Measurements from ENCODE around the gene ATAT1. TPM values are rescaled to one million over a fixed set of nuclear protein-coding genes. Genes with fewer than 3 reads are reported as not detected.

Gene ATAT1
- total RNA-seq, 2 experiments from 2014 or later, result 7.6 to 8.7 TPM

DNA sequence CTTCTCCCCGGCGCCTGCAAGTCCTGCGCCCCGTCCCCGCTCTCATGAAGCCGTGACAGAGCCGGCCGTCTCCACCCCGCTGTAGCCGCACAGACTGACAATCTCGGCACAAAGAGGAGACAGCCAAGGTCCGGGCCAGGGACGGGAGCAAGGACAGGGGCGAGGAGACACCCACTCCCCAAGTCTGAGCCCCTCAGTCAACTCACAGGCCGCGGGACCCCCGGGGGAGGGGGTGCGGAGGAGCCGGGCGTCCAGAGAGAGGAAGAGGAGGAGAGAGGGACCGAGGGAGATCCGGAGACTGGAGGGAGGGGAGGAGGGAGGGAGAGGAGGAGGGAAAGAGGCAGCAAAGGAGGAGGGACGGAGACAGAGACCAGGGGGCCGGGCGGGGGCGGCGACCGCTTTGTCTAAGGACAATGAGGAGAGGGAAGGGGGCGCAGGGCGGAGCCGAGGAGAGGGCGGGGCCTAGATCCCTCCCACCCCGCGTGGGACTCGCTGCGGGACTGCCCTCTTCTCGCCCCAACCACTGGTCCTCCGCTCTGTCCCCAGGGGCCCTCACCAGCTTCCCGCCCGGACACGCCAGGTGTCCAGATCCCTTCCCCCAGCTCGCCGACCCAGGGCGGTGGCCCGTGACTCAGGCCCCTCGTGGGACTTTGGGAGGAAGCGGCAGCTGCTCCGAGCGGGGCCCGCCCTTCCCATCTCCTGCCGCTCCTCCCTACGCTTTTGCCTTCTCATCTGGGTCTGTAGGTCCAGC is 60.4 kb downstream of the ATAT1 start:
- Mint-ChIP-seq H3K36me3 (peaks cover 49% of the 10 kb centered on the region), H3K27me3 (no peaks in the 10 kb centered on the region), H3K9me3 (no peaks in the 10 kb centered on the region), H3K27ac (peak overlapping the region; percentile 99), H3K4me3 (peak overlapping the region; percentile 100), H3K4me1 (ENCODE audit: low read depth) (peaks cover 38% of the 10 kb centered on the region)
- POLR2A ChIA-PET, result interaction anchor here (0.6 to 14.8 kb wide), 4 partner anchors 12 to 155 kb away, joined by 3 to 209 read pairs (median 4); partner anchors contain the start of genes MDC1 and TUBB
- intact Hi-C loops (cut with micrococcal nuclease), result loop anchor here (1.0 to 5.0 kb wide), 2 partner anchors 70 to 670 kb away; partner anchors contain the start of genes HLA-B, MRPS18B and PPP1R10
- DNase-seq, result peak; percentile 90
- CTCF ChIA-PET, result interaction anchor here (0.6 to 3.0 kb wide), 5 partner anchors 8 to 1129 kb away, joined by 3 to 25 read pairs (median 8); no protein-coding TSS in a partner anchor

DNA sequence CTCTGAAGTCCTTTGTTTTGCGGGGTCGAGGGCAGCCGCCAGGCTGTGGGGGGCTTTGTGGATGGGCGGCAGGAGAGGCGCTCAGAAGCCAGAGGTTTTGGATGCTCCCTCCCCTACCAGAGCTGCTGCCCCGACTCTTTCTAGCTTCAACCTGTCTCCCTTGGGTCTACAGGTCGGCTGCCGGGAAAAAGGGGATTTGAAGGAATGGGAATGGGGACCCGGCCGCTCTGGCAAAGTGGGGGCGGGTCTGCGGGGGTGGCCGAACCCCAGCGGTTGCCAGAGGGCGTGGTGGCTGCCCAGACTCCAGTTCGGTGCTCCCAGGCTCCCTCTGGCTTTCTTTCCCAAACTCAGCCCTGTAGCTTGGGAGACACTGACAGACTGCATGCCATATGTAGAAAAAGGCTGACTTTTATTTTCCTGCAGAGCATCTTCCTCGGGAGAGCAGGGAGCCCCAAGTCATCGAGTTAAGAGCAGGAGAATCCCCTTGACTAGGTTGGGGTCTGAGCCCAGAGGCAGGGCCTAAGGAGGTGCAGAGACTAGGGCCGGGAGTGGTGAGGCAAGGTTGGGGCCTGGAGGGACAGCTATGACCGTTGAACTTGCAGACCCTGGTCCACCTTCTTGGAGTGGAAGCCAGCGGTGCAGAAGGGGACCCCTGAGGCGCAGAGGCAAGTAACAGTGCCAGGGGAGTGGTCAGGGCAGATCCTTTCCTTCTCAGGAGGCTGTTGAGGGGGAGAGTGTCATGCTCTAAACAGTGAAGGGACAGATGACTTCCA is 61.2 kb downstream of the ATAT1 start:
- CTCF ChIA-PET, result interaction anchor here (0.6 to 3.0 kb wide), 5 partner anchors 9 to 1128 kb away, joined by 3 to 25 read pairs (median 8); no protein-coding TSS in a partner anchor
- no peak for DNase-seq
- POLR2A ChIA-PET, result interaction anchor here (0.5 to 14.8 kb wide), 5 partner anchors 12 to 158 kb away, joined by 3 to 209 read pairs (median 3); partner anchors contain the start of genes MDC1 and TUBB
- no peaks in the 10 kb centered on the region for H3K9me3 Mint-ChIP-seq
- no peaks in the 10 kb centered on the region for H3K27me3 Mint-ChIP-seq
- peaks cover 37% of the 10 kb centered on the region for H3K4me1 Mint-ChIP-seq (ENCODE audit: low read depth)
- peak overlapping the region; percentile 99 for H3K27ac Mint-ChIP-seq
- H3K4me3 Mint-ChIP-seq, result peak overlapping the region; percentile 100
- H3K36me3 Mint-ChIP-seq, result peaks cover 43% of the 10 kb centered on the region
- intact Hi-C loops (cut with micrococcal nuclease), result loop anchor here (5.0 kb wide), 1 partner anchor 669 kb away; the partner anchor contains the start of gene HLA-B

DNA sequence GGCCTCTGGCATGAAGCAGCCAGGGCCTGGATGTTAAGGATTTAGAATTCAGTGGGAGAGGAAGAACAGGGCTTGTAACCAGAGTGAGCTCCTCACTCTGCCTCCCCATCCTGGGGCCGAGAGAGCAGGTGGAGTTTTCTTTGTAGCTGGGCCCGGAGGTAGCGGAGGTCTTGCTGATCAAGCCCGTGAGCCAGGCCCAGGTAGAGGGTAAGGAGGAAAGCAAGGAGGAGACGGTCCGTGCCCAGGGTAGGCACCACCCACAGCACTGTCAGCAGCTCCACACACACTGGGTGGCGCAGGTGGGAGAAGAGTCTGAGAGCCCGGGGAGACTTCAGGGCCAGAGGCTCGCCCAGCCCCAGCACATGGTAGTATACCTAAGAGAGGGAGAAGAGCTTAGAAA is 61.9 kb downstream of the ATAT1 start:
- peaks cover 35% of the 10 kb centered on the region for H3K36me3 Mint-ChIP-seq
- POLR2A ChIA-PET, result interaction anchor here (0.5 to 14.8 kb wide), 4 partner anchors 13 to 158 kb away, joined by 3 to 209 read pairs (median 5); partner anchors contain the start of genes MDC1 and TUBB

GRCh38 chr6:30689022-30689865 is 62.6 kb downstream of the ATAT1 start:
- Mint-ChIP-seq H3K27me3 (no peaks in the 10 kb centered on the region), H3K4me3 (peak overlapping the region; percentile 91), H3K36me3 (peaks cover 29% of the 10 kb centered on the region), H3K4me1 (ENCODE audit: low read depth) (peaks cover 37% of the 10 kb centered on the region), H3K9me3 (no peaks in the 10 kb centered on the region), H3K27ac (peak overlapping the region; percentile 99)
- CTCF ChIA-PET, result interaction anchor here (2.5 to 3.0 kb wide), 2 partner anchors 10 to 33 kb away, joined by 20 to 25 read pairs; no protein-coding TSS in a partner anchor
- intact Hi-C loops (cut with micrococcal nuclease), result loop anchor here (5.0 kb wide), 1 partner anchor 668 kb away; the partner anchor contains the start of gene HLA-B
- POLR2A ChIA-PET, result interaction anchor here (0.6 to 14.8 kb wide), 3 partner anchors 12 to 48 kb away, joined by 3 to 209 read pairs (median 5); partner anchors contain the start of genes MDC1 and TUBB
- DNase-seq, result no peak

More for the DNA sequence above, 61.9 kb downstream of the ATAT1 start:
- intact Hi-C loops (cut with micrococcal nuclease), result loop anchor here (5.0 kb wide), 1 partner anchor 669 kb away; the partner anchor contains the start of gene HLA-B
- peak overlapping the region; percentile 100 for H3K4me3 Mint-ChIP-seq
- peak; percentile 23 for DNase-seq
- H3K27me3 Mint-ChIP-seq, result no peaks in the 10 kb centered on the region
- H3K27ac Mint-ChIP-seq, result peak overlapping the region; percentile 99
- CTCF ChIA-PET, result interaction anchor here (2.0 to 3.0 kb wide), 3 partner anchors 10 to 42 kb away, joined by 8 to 25 read pairs (median 20); no protein-coding TSS in a partner anchor
- H3K4me1 Mint-ChIP-seq (ENCODE audit: low read depth), result peaks cover 37% of the 10 kb centered on the region
- no peaks in the 10 kb centered on the region for H3K9me3 Mint-ChIP-seq

DNA sequence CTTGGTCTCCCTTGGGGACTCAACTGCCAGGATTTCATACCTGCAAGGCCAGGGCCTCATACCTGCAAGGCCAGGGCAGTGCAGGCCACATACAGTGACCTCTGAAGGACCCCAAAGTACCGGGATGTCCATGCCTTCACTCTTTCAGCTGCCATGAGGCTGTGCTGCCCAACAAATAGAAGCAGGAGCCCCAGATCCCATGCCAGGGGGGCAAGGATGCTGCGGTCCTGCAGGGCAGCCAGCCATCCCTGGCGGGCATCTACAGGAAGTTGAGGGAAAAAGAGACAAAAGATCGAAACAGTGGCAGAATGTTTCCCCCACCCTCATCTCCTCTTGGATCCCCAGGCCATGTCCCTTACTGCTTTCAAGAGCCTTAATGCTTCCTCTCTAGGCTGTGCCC is 63.3 kb downstream of the ATAT1 start:
- Mint-ChIP-seq H3K4me3 (peak overlapping the region; percentile 91), H3K36me3 (peaks cover 22% of the 10 kb centered on the region), H3K27me3 (no peaks in the 10 kb centered on the region), H3K27ac (peak overlapping the region; percentile 99), H3K9me3 (no peaks in the 10 kb centered on the region), H3K4me1 (ENCODE audit: low read depth) (peaks cover 37% of the 10 kb centered on the region)
- ChIA-PET CTCF (interaction anchor here (1.0 to 3.0 kb wide), 2 partner anchors 11 to 42 kb away, joined by 4 to 25 read pairs; no protein-coding TSS in a partner anchor), POLR2A (interaction anchor here (0.6 to 14.8 kb wide), 3 partner anchors 8 to 48 kb away, joined by 3 to 209 read pairs (median 7); partner anchors contain the start of genes MDC1 and TUBB)
- DNase-seq, result no peak
- intact Hi-C loops (cut with micrococcal nuclease), result loop anchor here (1.0 to 5.0 kb wide), 2 partner anchors 11 to 667 kb away; partner anchors contain the start of gene HLA-B

DNA sequence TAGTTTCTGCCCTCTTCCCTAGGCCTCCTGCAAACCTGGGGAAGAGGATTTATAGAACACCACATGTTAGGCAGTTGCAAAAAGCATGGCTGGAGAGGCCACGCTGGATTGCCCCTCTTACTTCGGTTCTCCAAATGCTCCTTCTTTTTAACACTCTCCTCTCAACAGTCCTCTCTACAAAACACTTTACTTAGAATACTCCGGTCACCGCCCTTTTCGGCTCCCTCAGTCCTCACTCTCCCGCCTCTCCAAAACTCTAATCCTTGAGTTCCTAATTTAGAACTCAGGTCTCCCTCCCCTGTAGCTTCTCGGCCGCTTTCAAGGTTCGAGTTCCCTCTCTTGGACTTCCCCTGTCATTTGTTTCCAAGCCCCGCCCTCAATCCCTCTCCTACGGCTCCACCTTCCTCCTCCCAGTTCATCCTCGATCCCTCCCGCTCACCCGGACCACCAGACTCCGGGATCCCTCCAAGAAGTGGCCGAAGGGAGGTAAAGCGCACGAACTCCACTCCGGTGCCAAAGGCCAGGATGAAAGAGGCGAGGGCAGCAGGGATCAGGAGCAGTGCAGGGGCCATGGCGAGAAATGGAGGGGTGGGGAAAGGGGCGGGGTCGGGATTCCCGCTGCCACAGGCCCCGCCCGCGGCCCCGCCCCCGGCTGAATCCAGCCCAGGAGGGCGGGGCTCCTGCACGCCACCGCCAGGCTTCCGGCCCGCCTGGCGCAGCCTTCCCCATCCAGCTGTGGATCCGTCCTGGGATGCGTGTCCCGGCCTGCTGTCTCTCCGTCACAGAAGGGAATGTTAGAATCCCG is 63.9 kb downstream of the ATAT1 start, which contains the start of gene NRM:
NRM (minus strand) TSS at position 582 of the 805 bp plus-strand sequence; CDS start at position 572, 10 bp downstream.
- H3K36me3 Mint-ChIP-seq, result peaks cover 16% of the 10 kb centered on the region
- no peaks in the 10 kb centered on the region for H3K27me3 Mint-ChIP-seq
- peak; percentile 83 for DNase-seq
- H3K4me3 Mint-ChIP-seq, result peak within 1 kb of the TSS; percentile 91
- ChIA-PET CTCF (interaction anchor here (0.6 to 2.4 kb wide), 6 partner anchors 9 to 41 kb away, joined by 3 to 16 read pairs (median 4); no protein-coding TSS in a partner anchor), POLR2A (interaction anchor here (0.7 to 14.8 kb wide), 4 partner anchors 9 to 76 kb away, joined by 5 to 209 read pairs (median 7); partner anchors contain the start of genes MDC1 and TUBB)
- peaks cover 37% of the 10 kb centered on the region for H3K4me1 Mint-ChIP-seq (ENCODE audit: low read depth)
- intact Hi-C loops (cut with micrococcal nuclease), result loop anchor here (1.0 kb wide), 1 partner anchor 11 kb away; no protein-coding TSS in a partner anchor
- H3K27ac Mint-ChIP-seq, result peak within 1 kb of the TSS; percentile 99
- no peaks in the 10 kb centered on the region for H3K9me3 Mint-ChIP-seq

GRCh38 chr6:30691208-30691847 is 64.7 kb downstream of the ATAT1 start:
- no peaks in the 10 kb centered on the region for H3K9me3 Mint-ChIP-seq
- peak overlapping the region; percentile 40 for H3K27ac Mint-ChIP-seq
- POLR2A ChIA-PET, result interaction anchor here (0.7 to 14.8 kb wide), 4 partner anchors 9 to 77 kb away, joined by 5 to 209 read pairs (median 7); partner anchors contain the start of genes MDC1 and TUBB
- peaks cover 9% of the 10 kb centered on the region for H3K36me3 Mint-ChIP-seq
- intact Hi-C loops (cut with micrococcal nuclease), result no loop called here
- H3K4me1 Mint-ChIP-seq (ENCODE audit: low read depth), result peaks cover 37% of the 10 kb centered on the region
- DNase-seq, result no peak
- peak overlapping the region; percentile 91 for H3K4me3 Mint-ChIP-seq
- no peaks in the 10 kb centered on the region for H3K27me3 Mint-ChIP-seq
- CTCF ChIA-PET, result interaction anchor here (0.6 to 2.4 kb wide), 6 partner anchors 10 to 1853 kb away, joined by 3 to 16 read pairs (median 4); no protein-coding TSS in a partner anchor

Measured in activated CD4-positive, alpha-beta memory T cell treated with anti-CD3 and anti-CD28 coated beads for 36 hours (primary cell).